ENCODE results near the gene TIGD4.

DNA sequence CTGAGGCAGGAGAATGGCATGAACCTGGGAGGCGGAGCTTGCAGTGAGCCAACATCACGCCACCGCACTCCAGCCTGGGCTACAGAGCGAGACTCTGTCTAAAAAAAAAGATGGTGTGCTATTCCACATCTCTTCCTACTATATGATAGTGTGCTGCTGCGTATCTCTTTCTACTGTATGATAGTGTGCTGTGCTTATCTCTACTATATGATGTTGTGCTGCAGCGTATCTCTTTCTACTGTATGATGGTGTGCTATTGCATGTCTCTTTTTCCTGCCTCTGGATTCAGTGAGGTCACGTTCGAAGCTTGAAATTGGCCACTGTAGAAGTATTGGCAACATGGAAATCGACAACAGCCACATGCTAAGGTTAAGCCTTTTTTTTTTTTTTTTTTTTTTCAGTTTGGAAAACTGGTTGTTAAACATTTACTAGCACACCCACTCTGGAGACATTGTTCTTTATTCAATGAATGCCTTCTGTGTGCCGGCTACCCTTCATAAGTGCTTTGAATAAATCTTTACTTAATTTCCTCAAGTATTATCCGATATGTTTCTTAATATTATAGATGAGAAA is 31.3 kb upstream of the TIGD4 start:
- TF ChIP-seq POLR2AphosphoS5 (IDR thresholded peaks at IDR 0.05; ENCODE audit: low read depth, low read length) (no peak), TAF1 (IDR thresholded peaks at IDR 0.05; ENCODE audit: borderline replicate concordance, insufficient read depth, low read length) (no peak)
- TF ChIP-seq, protein P1, sequence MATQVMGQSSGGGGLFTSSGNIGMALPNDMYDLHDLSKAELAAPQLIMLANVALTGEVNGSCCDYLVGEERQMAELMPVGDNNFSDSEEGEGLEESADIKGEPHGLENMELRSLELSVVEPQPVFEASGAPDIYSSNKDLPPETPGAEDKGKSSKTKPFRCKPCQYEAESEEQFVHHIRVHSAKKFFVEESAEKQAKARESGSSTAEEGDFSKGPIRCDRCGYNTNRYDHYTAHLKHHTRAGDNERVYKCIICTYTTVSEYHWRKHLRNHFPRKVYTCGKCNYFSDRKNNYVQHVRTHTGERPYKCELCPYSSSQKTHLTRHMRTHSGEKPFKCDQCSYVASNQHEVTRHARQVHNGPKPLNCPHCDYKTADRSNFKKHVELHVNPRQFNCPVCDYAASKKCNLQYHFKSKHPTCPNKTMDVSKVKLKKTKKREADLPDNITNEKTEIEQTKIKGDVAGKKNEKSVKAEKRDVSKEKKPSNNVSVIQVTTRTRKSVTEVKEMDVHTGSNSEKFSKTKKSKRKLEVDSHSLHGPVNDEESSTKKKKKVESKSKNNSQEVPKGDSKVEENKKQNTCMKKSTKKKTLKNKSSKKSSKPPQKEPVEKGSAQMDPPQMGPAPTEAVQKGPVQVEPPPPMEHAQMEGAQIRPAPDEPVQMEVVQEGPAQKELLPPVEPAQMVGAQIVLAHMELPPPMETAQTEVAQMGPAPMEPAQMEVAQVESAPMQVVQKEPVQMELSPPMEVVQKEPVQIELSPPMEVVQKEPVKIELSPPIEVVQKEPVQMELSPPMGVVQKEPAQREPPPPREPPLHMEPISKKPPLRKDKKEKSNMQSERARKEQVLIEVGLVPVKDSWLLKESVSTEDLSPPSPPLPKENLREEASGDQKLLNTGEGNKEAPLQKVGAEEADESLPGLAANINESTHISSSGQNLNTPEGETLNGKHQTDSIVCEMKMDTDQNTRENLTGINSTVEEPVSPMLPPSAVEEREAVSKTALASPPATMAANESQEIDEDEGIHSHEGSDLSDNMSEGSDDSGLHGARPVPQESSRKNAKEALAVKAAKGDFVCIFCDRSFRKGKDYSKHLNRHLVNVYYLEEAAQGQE (IDR thresholded peaks at IDR 0.05; ENCODE audit: insufficient read depth in 1 of 2, low read depth in 2 of 2, low read length in 2 of 2) = no peak
